ENCODE results near the gene CLCC1. TPM values are rescaled to one million over a fixed set of nuclear protein-coding genes. Genes with fewer than 3 reads are reported as not detected.

The CLCC1 gene
- total RNA-seq, 1 experiment from 2014 or later: 60.2 TPM

DNA sequence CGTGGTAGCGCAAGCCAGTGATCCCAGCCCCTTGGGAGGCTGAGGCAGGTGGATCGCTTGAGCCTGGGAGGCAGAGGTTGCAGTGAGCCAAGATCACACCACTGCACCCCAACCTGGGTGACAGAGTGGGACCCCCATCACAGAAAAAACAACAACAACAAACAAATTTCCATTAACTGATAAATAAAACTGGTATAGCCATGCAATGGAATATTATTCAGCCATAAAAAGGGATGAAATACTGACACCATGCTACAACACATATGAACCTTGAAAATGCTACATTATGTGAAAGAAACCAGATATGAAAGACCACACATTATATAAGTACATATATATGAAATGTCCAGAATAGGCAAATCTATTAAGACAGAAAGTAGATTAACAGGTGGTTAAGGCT is 12.0 kb downstream of the CLCC1 start:
- no TSS peak for BruUV-seq (replicated peaks)
- Histone ChIP-seq H3K27ac (ENCODE audit: low read depth, low read length, poor library complexity, severe bottlenecking) (no peak overlapping the region), H3K36me3 (ENCODE audit: insufficient read depth, low read length, poor library complexity, severe bottlenecking) (peaks cover 21% of the 10 kb centered on the region), H3K4me1 (ENCODE audit: insufficient read depth, low read length, poor library complexity, severe bottlenecking) (no peaks in the 10 kb centered on the region), H3K4me3 (ENCODE audit: low read depth, low read length, poor library complexity, severe bottlenecking) (no peak overlapping the region), H3K9me3 (ENCODE audit: low read depth, low read length, poor library complexity, severe bottlenecking) (no peaks in the 10 kb centered on the region), H3K27me3 (replicated peaks; ENCODE audit: insufficient read depth, low read depth, low read length, poor library complexity) (no peaks in the 10 kb centered on the region)
- POLR2A ChIA-PET (ENCODE audit: low non-redundant PET): no interaction called here
- no peak for TF ChIP-seq EZH2 (IDR thresholded peaks at IDR 0.05; ENCODE audit: borderline replicate concordance, low read depth, low read length, poor library complexity, severe bottlenecking)
- TF ChIP-seq, protein P1, sequence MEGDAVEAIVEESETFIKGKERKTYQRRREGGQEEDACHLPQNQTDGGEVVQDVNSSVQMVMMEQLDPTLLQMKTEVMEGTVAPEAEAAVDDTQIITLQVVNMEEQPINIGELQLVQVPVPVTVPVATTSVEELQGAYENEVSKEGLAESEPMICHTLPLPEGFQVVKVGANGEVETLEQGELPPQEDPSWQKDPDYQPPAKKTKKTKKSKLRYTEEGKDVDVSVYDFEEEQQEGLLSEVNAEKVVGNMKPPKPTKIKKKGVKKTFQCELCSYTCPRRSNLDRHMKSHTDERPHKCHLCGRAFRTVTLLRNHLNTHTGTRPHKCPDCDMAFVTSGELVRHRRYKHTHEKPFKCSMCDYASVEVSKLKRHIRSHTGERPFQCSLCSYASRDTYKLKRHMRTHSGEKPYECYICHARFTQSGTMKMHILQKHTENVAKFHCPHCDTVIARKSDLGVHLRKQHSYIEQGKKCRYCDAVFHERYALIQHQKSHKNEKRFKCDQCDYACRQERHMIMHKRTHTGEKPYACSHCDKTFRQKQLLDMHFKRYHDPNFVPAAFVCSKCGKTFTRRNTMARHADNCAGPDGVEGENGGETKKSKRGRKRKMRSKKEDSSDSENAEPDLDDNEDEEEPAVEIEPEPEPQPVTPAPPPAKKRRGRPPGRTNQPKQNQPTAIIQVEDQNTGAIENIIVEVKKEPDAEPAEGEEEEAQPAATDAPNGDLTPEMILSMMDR (conservative IDR thresholded peaks at IDR 0.05; ENCODE audit: low read depth, low read length): no peak
- DNase-seq (ENCODE audit: low spot score): no peak
- intact Hi-C loops (cut with micrococcal nuclease; ENCODE audit: unreplicated experiment): no loop called here
- CTCF ChIA-PET: no interaction called here

DNA sequence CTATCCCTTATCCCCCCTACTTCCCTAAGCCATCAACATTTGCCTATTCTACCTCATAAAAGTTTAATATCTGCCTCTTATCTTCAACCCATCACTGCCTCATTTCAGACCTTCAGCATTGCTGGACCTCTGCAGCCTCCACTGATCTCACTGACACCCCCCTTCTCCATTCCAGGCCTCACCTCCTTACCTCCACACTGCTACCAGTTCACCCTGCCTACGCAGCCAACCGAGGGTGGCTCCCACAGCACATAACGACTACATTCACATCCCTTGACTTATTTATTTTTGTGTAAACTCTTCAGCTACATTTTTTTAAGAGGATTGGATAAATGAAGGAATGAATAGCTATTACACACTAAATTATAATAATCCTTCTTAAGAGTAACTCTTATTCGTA is 14.2 kb downstream of the CLCC1 start:
- Histone ChIP-seq H3K36me3 (ENCODE audit: insufficient read depth, low read length, poor library complexity, severe bottlenecking) (peaks cover 19% of the 10 kb centered on the region), H3K27me3 (replicated peaks; ENCODE audit: insufficient read depth, low read depth, low read length, poor library complexity) (no peaks in the 10 kb centered on the region), H3K4me1 (ENCODE audit: insufficient read depth, low read length, poor library complexity, severe bottlenecking) (no peaks in the 10 kb centered on the region), H3K9me3 (ENCODE audit: low read depth, low read length, poor library complexity, severe bottlenecking) (no peaks in the 10 kb centered on the region), H3K27ac (ENCODE audit: low read depth, low read length, poor library complexity, severe bottlenecking) (no peak overlapping the region), H3K4me3 (ENCODE audit: low read depth, low read length, poor library complexity, severe bottlenecking) (no peak overlapping the region)
- no peak for DNase-seq (ENCODE audit: low spot score)
- BruUV-seq (replicated peaks): no TSS peak
- TF ChIP-seq EZH2 (IDR thresholded peaks at IDR 0.05; ENCODE audit: borderline replicate concordance, low read depth, low read length, poor library complexity, severe bottlenecking): no peak
- TF ChIP-seq, protein P1 (conservative IDR thresholded peaks at IDR 0.05; ENCODE audit: low read depth, low read length): no peak
- intact Hi-C loops (cut with micrococcal nuclease; ENCODE audit: unreplicated experiment): no loop called here
- POLR2A ChIA-PET (ENCODE audit: low non-redundant PET): no interaction called here
- CTCF ChIA-PET: no interaction called here

DNA sequence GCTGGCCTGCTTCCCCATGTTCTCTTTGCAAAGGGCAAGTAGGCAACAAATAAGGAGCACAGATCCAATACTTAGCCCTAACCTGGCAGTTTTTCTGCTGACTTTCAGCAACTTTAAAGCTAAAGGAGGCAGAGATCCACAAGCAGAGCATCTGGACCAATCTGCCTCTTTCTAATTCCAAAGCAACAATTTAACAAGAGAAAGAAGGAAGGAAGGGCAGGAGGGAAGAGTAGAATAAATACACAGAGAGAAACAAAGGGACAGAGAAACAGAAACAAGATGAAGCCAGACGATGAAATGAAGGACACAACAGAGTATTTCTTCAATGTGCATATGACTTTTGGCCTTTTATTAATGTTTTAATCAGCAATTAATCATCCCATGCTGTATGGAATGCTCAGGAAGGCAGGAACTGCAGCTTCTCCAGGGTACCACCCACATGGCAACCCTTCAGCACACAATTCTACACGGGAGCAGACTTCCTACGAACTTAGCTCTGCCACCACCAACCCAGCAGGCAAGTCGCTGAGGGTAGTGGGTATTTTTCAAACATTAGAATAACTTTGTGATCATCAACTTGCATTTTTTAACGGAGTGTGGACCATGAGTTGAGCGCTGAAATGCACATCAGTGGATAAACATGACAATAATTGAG is 15.3 kb downstream of the CLCC1 start:
- intact Hi-C loops (cut with micrococcal nuclease; ENCODE audit: unreplicated experiment): no loop called here
- peak overlapping the region; percentile 42 for H3K27ac ChIP-seq (ENCODE audit: low read depth, low read length, poor library complexity, severe bottlenecking)
- no TSS peak for BruUV-seq (replicated peaks)
- H3K27me3 ChIP-seq (replicated peaks; ENCODE audit: insufficient read depth, low read depth, low read length, poor library complexity): no peaks in the 10 kb centered on the region
- H3K4me3 ChIP-seq (ENCODE audit: low read depth, low read length, poor library complexity, severe bottlenecking): no peak overlapping the region
- POLR2A ChIA-PET (ENCODE audit: low non-redundant PET): interaction anchor here (0.6 kb wide), 1 partner anchor 18 kb away, joined by 3 read pairs; no protein-coding TSS in a partner anchor
- no peaks in the 10 kb centered on the region for H3K4me1 ChIP-seq (ENCODE audit: insufficient read depth, low read length, poor library complexity, severe bottlenecking)
- no peak for DNase-seq (ENCODE audit: low spot score)
- no peak for TF ChIP-seq EZH2 (IDR thresholded peaks at IDR 0.05; ENCODE audit: borderline replicate concordance, low read depth, low read length, poor library complexity, severe bottlenecking)
- TF ChIP-seq, protein P1 (conservative IDR thresholded peaks at IDR 0.05; ENCODE audit: low read depth, low read length): no peak
- no peaks in the 10 kb centered on the region for H3K9me3 ChIP-seq (ENCODE audit: low read depth, low read length, poor library complexity, severe bottlenecking)
- H3K36me3 ChIP-seq (ENCODE audit: insufficient read depth, low read length, poor library complexity, severe bottlenecking): peaks cover 29% of the 10 kb centered on the region
- CTCF ChIA-PET: no interaction called here

All from A673 (cell line).